ENCODE data around the gene TMEM232.

TMEM232 gene

GRCh38 chr5:110402562-110402961 is 323.9 kb downstream of the TMEM232 start:
- DNase-seq (ENCODE audit: low read depth in 2 of 2) = no peak

- DNase-seq (ENCODE audit: low read depth in 2 of 2) = no peak
Observed at GRCh38 chr5:110401881-110402280, 324.6 kb downstream of the TMEM232 start.

GRCh38 chr5:110398951-110399350 is 327.5 kb downstream of the TMEM232 start:
- DNase-seq (ENCODE audit: low read depth in 2 of 2) = no peak

GRCh38 chr5:110397281-110397680 is 329.2 kb downstream of the TMEM232 start:
- DNase-seq (ENCODE audit: low read depth in 2 of 2) = no peak

- no peak for DNase-seq (ENCODE audit: low read depth in 2 of 2)
Observed at GRCh38 chr5:110386782-110387181, 339.7 kb downstream of the TMEM232 start.

- DNase-seq (ENCODE audit: low read depth in 2 of 2) = no peak
Observed at GRCh38 chr5:110383231-110383630, 343.2 kb downstream of the TMEM232 start.

GRCh38 chr5:110377943-110378342 is 348.5 kb downstream of the TMEM232 start:
- no peak for DNase-seq (ENCODE audit: low read depth in 2 of 2)

GRCh38 chr5:110377361-110377760 is 349.1 kb downstream of the TMEM232 start:
- no peak for DNase-seq (ENCODE audit: low read depth in 2 of 2)

GRCh38 chr5:110376281-110376951 is 350.1 kb downstream of the TMEM232 start:
- no peak for DNase-seq (ENCODE audit: low read depth in 2 of 2)

- no peak for DNase-seq (ENCODE audit: low read depth in 2 of 2)
Observed at GRCh38 chr5:110371725-110372041, 354.8 kb downstream of the TMEM232 start.

GRCh38 chr5:110371011-110371724 is 355.3 kb downstream of the TMEM232 start:
- no peak for DNase-seq (ENCODE audit: low read depth in 2 of 2)

Data from activated CD8-positive, alpha-beta memory T cell treated with anti-CD3 and anti-CD28 coated beads for 4 hours (primary cell).